H9 (cell line): Measurements from ENCODE around the gene GADD45A. TPM values are rescaled to one million over a fixed set of nuclear protein-coding genes. Genes with fewer than 3 reads are reported as not detected.

Source experiments
- DNase-seq: peaks from one replicate; pipeline ENCODE4 v3.0.0-alpha.2; 2017
- H2AFZ ChIP-seq: one replicate; pipeline ENCODE4 v1.6.1; 2013; ENCODE audit warnings: mild to moderate bottlenecking, low read length, control low read depth, moderate library complexity
- H2AK5ac ChIP-seq: 2 replicates; pipeline ENCODE4 v1.6.1; 2013; ENCODE audit warnings: low read length, control low read depth, mixed read lengths; ENCODE audit not compliant: insufficient read length
- H2BK120ac ChIP-seq: one replicate; pipeline ENCODE4 v1.6.1; 2013; ENCODE audit warnings: low read depth, mild to moderate bottlenecking, low read length, control low read depth, inconsistent platforms; ENCODE audit not compliant: poor library complexity, severe bottlenecking
- H2BK12ac ChIP-seq: 2 replicates; pipeline ENCODE4 v1.6.1; 2013; ENCODE audit warnings: low read length, control low read depth, mixed read lengths, low read depth; ENCODE audit not compliant: insufficient read length
- H2BK15ac ChIP-seq: 2 replicates; pipeline ENCODE4 v1.6.1; 2013; ENCODE audit warnings: low read depth, low read length, control low read depth
- H2BK20ac ChIP-seq: one replicate; pipeline ENCODE4 v1.6.1; 2013; ENCODE audit warnings: low read depth, mild to moderate bottlenecking, low read length, control low read depth, inconsistent platforms; ENCODE audit not compliant: poor library complexity, severe bottlenecking
- H2BK5ac ChIP-seq: 2 replicates; pipeline ENCODE4 v1.6.1; 2013; ENCODE audit warnings: low read length, control low read depth, mixed read lengths; ENCODE audit not compliant: insufficient read length
- H3K14ac ChIP-seq: 2 replicates; pipeline ENCODE4 v1.6.1; 2013; ENCODE audit warnings: low read length, control low read depth; ENCODE audit not compliant: insufficient read depth
- H3K18ac ChIP-seq: 2 replicates; pipeline ENCODE4 v1.6.1; 2013; ENCODE audit warnings: low read depth, mild to moderate bottlenecking, mixed read lengths, low read length, control low read depth; ENCODE audit not compliant: insufficient read length
- H3K23ac ChIP-seq: 2 replicates; pipeline ENCODE4 v1.6.1; 2013; ENCODE audit warnings: low read length, control low read depth, mixed read lengths, low read depth; ENCODE audit not compliant: insufficient read length
- H3K23me2 ChIP-seq: 2 replicates; pipeline ENCODE4 v1.6.1; 2013; ENCODE audit warnings: low read depth, mild to moderate bottlenecking, mixed read lengths, low read length, control low read depth; ENCODE audit not compliant: insufficient read length, poor library complexity, severe bottlenecking
- H3K27ac ChIP-seq: 2 replicates; pipeline ENCODE4 v1.5.1; 2013; ENCODE audit warnings: low read length, control low read depth, mixed read lengths, low read depth; ENCODE audit not compliant: insufficient read length
- H3K27me3 ChIP-seq: 2 replicates; pipeline ENCODE4 v1.6.1; 2013; ENCODE audit warnings: low read length, control low read depth, inconsistent platforms; ENCODE audit not compliant: insufficient read depth
- H3K4ac ChIP-seq: 2 replicates; pipeline ENCODE4 v1.6.1; 2013; ENCODE audit warnings: low read depth, mild to moderate bottlenecking, control low read depth, inconsistent platforms, low read length, moderate library complexity
- H3K4me1 ChIP-seq: 2 replicates; pipeline ENCODE4 v1.6.1; 2013; ENCODE audit warnings: low read length, control low read depth, inconsistent platforms; ENCODE audit not compliant: insufficient read depth
- H3K4me2 ChIP-seq: 2 replicates; pipeline ENCODE4 v1.6.1; 2013; ENCODE audit warnings: low read length, control low read depth, mixed read lengths; ENCODE audit not compliant: insufficient read length, insufficient read depth
- H3K56ac ChIP-seq: 2 replicates; pipeline ENCODE4 v1.6.1; 2013; ENCODE audit warnings: low read depth, mild to moderate bottlenecking, mixed read lengths, low read length, control low read depth; ENCODE audit not compliant: insufficient read length
- H3K79me1 ChIP-seq: 2 replicates; pipeline ENCODE4 v1.6.1; 2013; ENCODE audit warnings: low read depth, mild to moderate bottlenecking, moderate library complexity, low read length, control low read depth, inconsistent platforms; ENCODE audit not compliant: insufficient read depth, poor library complexity, severe bottlenecking
- H3K79me2 ChIP-seq: 2 replicates; pipeline ENCODE4 v1.6.1; 2013; ENCODE audit warnings: low read length, control low read depth, inconsistent platforms; ENCODE audit not compliant: insufficient read depth
- H3K9ac ChIP-seq: 2 replicates; pipeline ENCODE4 v1.6.1; 2013; ENCODE audit warnings: low read length, control low read depth, mixed read lengths; ENCODE audit not compliant: insufficient read length; ENCODE audit errors: extremely low read depth
- H3K9me3 ChIP-seq: one replicate; pipeline ENCODE4 v1.6.1; 2013; ENCODE audit warnings: low read depth, low read length, inconsistent platforms; ENCODE audit not compliant: control insufficient read depth
- H3T11ph ChIP-seq: one replicate; pipeline ENCODE4 v1.6.1; 2013; ENCODE audit warnings: mild to moderate bottlenecking, low read length, control low read depth, inconsistent platforms
- H4K20me1 ChIP-seq: one replicate; pipeline ENCODE4 v1.6.1; 2013; ENCODE audit not compliant: control insufficient read depth, insufficient read length, insufficient read depth
- H4K5ac ChIP-seq: 2 replicates; pipeline ENCODE4 v1.6.1; 2013; ENCODE audit warnings: low read depth, mild to moderate bottlenecking, mixed read lengths, low read length, control low read depth; ENCODE audit not compliant: insufficient read length
- H4K8ac ChIP-seq: replicated peaks from 2 replicates; pipeline ENCODE4 v1.6.1; 2013; ENCODE audit warnings: low read length, control low read depth, mixed read lengths, low read depth; ENCODE audit not compliant: insufficient read length
- H4K91ac ChIP-seq: 2 replicates; pipeline ENCODE4 v1.6.1; 2013; ENCODE audit warnings: low read depth, mild to moderate bottlenecking, moderate library complexity, mixed read lengths, low read length, control low read depth; ENCODE audit not compliant: insufficient read length
- H3K27ac Mint-ChIP-seq, 3 experiments: 2 replicates in 2 of 3; 3 replicates in 1 of 3; pipeline ENCODE4 v1.8.0; 2020 to 2021; ENCODE audit warnings: mixed read lengths in 3 of 3, mild to moderate bottlenecking in 1 of 3, moderate library complexity in 1 of 3
- H3K27me3 Mint-ChIP-seq: 2 replicates; pipeline ENCODE4 v1.8.0; 2021; ENCODE audit warnings: low read depth, mild to moderate bottlenecking, moderate library complexity, mixed read lengths
- H3K36me3 Mint-ChIP-seq, 3 experiments: 2 replicates in 2 of 3; 3 replicates in 1 of 3; pipeline ENCODE4 v1.8.0; 2020 to 2021; ENCODE audit warnings: low read depth in 3 of 3, mixed read lengths in 3 of 3; ENCODE audit not compliant: insufficient read depth in 1 of 3
- H3K4me1 Mint-ChIP-seq, 2 experiments: 2 replicates each; pipeline ENCODE4 v1.8.0; 2020; ENCODE audit warnings: mixed read lengths in 2 of 2
- H3K4me3 Mint-ChIP-seq, 2 experiments: 2 replicates in 1 of 2; 3 replicates in 1 of 2; pipeline ENCODE4 v1.8.0; 2020 to 2021; ENCODE audit warnings: mild to moderate bottlenecking in 2 of 2, mixed read lengths in 2 of 2, moderate library complexity in 1 of 2
- H3K9me3 Mint-ChIP-seq, 2 experiments: 2 replicates in 1 of 2; 3 replicates in 1 of 2; pipeline ENCODE4 v1.8.0; 2020; ENCODE audit warnings: mild to moderate bottlenecking in 2 of 2, mixed read lengths in 2 of 2, moderate library complexity in 1 of 2
- CTCF ChIP-seq: fragments of 200-600 bp; sonication (generic); conservative IDR thresholded peaks from 3 replicates; pipeline ENCODE4 v1.8.0; 2021; ENCODE audit warnings: antibody characterized with exemption, mild to moderate bottlenecking
- whole genome bisulfite sequencing: extraction: QIAGEN DNeasy Blood & Tissue Kit; methylation state at CpG from one replicate; pipeline ENCODE4 v1.1.7; 2013; ENCODE audit warnings: missing lambda C conversion rate, low lambda C conversion rate, mixed read lengths; ENCODE audit not compliant: insufficient read length; ENCODE audit errors: extremely low coverage; 5-methylcytosine and 5-hydroxymethylcytosine counted together
- total RNA-seq: library from RNA; stranded (reverse); gene quantifications from 2 replicates; pipeline ENCODE4 v1.2.1, GENCODE V29; 2021

Gene GADD45A
- total RNA-seq, 1 experiment from 2014 or later, result 22.8 TPM

GRCh38 chr1:67683316-67683715, 1.7 kb upstream of the GADD45A start:
- Histone ChIP-seq H3K4me2 (no peak overlapping the region), H3K79me1 (no peaks in the 10 kb centered on the region), H3K18ac (no peak overlapping the region), H3K9me3 (no peaks in the 10 kb centered on the region), H3K4me1 (peaks cover 6% of the 10 kb centered on the region; the same call in 1 of the 2 replicates), H3K9ac (no peak overlapping the region), H3K27ac (no peak overlapping the region), H3K4ac (no peak overlapping the region), H2BK5ac (no peak overlapping the region), H2BK12ac (no peak overlapping the region), H2BK15ac (no peak overlapping the region), H3K27me3 (no peaks in the 10 kb centered on the region), H2AK5ac (no peak overlapping the region), H3K56ac (no peak overlapping the region), H3T11ph (no peak overlapping the region), H4K91ac (no peak overlapping the region), H3K79me2 (no peaks in the 10 kb centered on the region), H2BK20ac (no peak overlapping the region), H3K14ac (no peak overlapping the region), H2AFZ (no peak overlapping the region), H4K8ac (no peak overlapping the region), H2BK120ac (no peak overlapping the region), H3K23me2 (peaks cover 5% of the 10 kb centered on the region), H3K23ac (no peak overlapping the region), H4K5ac (no peak overlapping the region), H4K20me1 (no peaks in the 10 kb centered on the region)
- H3K4me1 Mint-ChIP-seq, result peaks cover 21% of the 10 kb centered on the region in 2 experiments
- TF ChIP-seq CTCF, result no peak
- H3K4me3 Mint-ChIP-seq, result no peak overlapping the region; a peak in 1 of 5 replicates
- H3K36me3 Mint-ChIP-seq, result peaks cover 3 to 12% (median 7%) of the 10 kb centered on the region in 3 experiments
- H3K9me3 Mint-ChIP-seq, result no peaks in the 10 kb centered on the region; a peak in 1 of 5 replicates
- H3K27me3 Mint-ChIP-seq, result peaks cover 3% of the 10 kb centered on the region; the same call in 1 of the 2 replicates
- DNase-seq, result no peak
- no CpG with 5 or more reads among the region's 3 CpGs for WGBS
- H3K27ac Mint-ChIP-seq, result no peak overlapping the region
